CD4-positive, alpha-beta memory T cell (primary cell): Measurements from ENCODE around the gene ISYNA1. TPM values are rescaled to one million over a fixed set of nuclear protein-coding genes. Genes with fewer than 3 reads are reported as not detected.

ENCODE experiments used
- CTCF ChIA-PET: fragments of 350-600 bp; sonication (Branson Sonifier 250); formaldehyde crosslinking; loops from one replicate; lab custom pipeline; 2021; ENCODE audit warnings: inconsistent platforms; ENCODE audit not compliant: partially characterized antibody; lab: Charles Lee
- POLR2A ChIA-PET: fragments of 350-600 bp; sonication (Branson Sonifier 250); formaldehyde crosslinking; loops from one replicate; lab custom pipeline; 2021; ENCODE audit not compliant: partially characterized antibody; lab: Charles Lee
- DNase-seq, 5 donors: peaks; one replicate each; pipeline versions ENCODE4 v3.0.0 to v3.0.0-alpha.2; 2020 to 2022; ENCODE audit warnings: mixed read lengths in 1 of 5
- H3K27ac ChIP-seq: one replicate; pipeline ENCODE4 v1.7.0; 2013; ENCODE audit warnings: low read depth, low read length
- H3K27me3 ChIP-seq: 2 replicates; pipeline ENCODE4 v1.7.0; 2013; ENCODE audit warnings: mild to moderate bottlenecking, low read length, moderate library complexity; ENCODE audit not compliant: insufficient read depth
- H3K36me3 ChIP-seq: 2 replicates; pipeline ENCODE4 v1.7.0; 2013; ENCODE audit warnings: mild to moderate bottlenecking, low read length, moderate library complexity; ENCODE audit not compliant: insufficient read depth
- H3K4me1 ChIP-seq: 2 replicates; pipeline ENCODE4 v1.7.0; 2013; ENCODE audit warnings: mild to moderate bottlenecking, low read length, moderate library complexity; ENCODE audit not compliant: insufficient read depth
- H3K4me3 ChIP-seq, 2 donors: one replicate each; pipeline ENCODE4 v1.7.0; 2013; ENCODE audit warnings: low read length in 2 of 2, mild to moderate bottlenecking in 1 of 2
- H3K9me3 ChIP-seq, 2 donors: one replicate each; pipeline ENCODE4 v1.7.0; 2013; ENCODE audit warnings: low read length in 2 of 2, control low read depth in 1 of 2; ENCODE audit not compliant: control insufficient read depth in 1 of 2
- H3K27ac Mint-ChIP-seq, 7 donors: one replicate each; pipeline ENCODE4 v1.8.0; 2020 to 2021; ENCODE audit warnings: mixed read lengths in 7 of 7, mild to moderate bottlenecking in 6 of 7, inconsistent platforms in 3 of 7, moderate library complexity in 3 of 7
- H3K27me3 Mint-ChIP-seq, 2 donors: one replicate each; pipeline ENCODE4 v1.8.0; 2020 to 2021; ENCODE audit warnings: mixed read lengths in 2 of 2
- H3K36me3 Mint-ChIP-seq, 2 donors: one replicate each; pipeline ENCODE4 v1.8.0; 2020 to 2021; ENCODE audit warnings: mixed read lengths in 2 of 2, inconsistent platforms in 1 of 2, mild to moderate bottlenecking in 1 of 2
- H3K4me1 Mint-ChIP-seq, 4 donors: one replicate each; pipeline ENCODE4 v1.8.0; 2020 to 2021; ENCODE audit warnings: mixed read lengths in 4 of 4, mild to moderate bottlenecking in 1 of 4
- H3K4me3 Mint-ChIP-seq, 8 donors: one replicate each; pipeline ENCODE4 v1.8.0; 2020 to 2021; ENCODE audit warnings: mixed read lengths in 8 of 8, mild to moderate bottlenecking in 7 of 8, moderate library complexity in 6 of 8, inconsistent platforms in 3 of 8
- H3K9me3 Mint-ChIP-seq, 8 donors: one replicate each; pipeline ENCODE4 v1.8.0; 2020 to 2021; ENCODE audit warnings: mixed read lengths in 8 of 8, mild to moderate bottlenecking in 5 of 8, inconsistent platforms in 3 of 8, moderate library complexity in 1 of 8
- intact Hi-C: fragments of 100-400 bp; cut with micrococcal nuclease; formaldehyde crosslinking; loops from one replicate; pipeline ENCODE4 v1.15.1; 2023
- polyA plus RNA-seq, 2 donors: library from polyadenylated mRNA; unstranded; fragments of 300-500 nt; fragmentation: Illumina TruSeq; gene quantifications; one replicate each; pipeline ENCODE4 v1.2.3, GENCODE V29; 2021
- total RNA-seq, 2 experiments: library from RNA; stranded (reverse); gene quantifications; one replicate each; pipeline ENCODE4 v1.2.3, GENCODE V29; 2021

Gene ISYNA1
- total and polyA plus RNA-seq, 4 experiments from 2014 or later = 27.5 to 43.2 (median 36.7) TPM

GRCh38 chr19:18464646-18465045 is 26.7 kb upstream of the ISYNA1 start:
- DNase-seq = no peak
- Histone ChIP-seq H3K4me1 (peaks cover 17% of the 10 kb centered on the region), H3K4me3 (no peak overlapping the region), H3K27me3 (no peaks in the 10 kb centered on the region), H3K27ac (no peak overlapping the region), H3K9me3 (no peaks in the 10 kb centered on the region), H3K36me3 (peaks cover 34% of the 10 kb centered on the region)
- Mint-ChIP-seq H3K36me3 (peaks cover 8 to 37% of the 10 kb centered on the region in 2 donors), H3K27ac (peak overlapping the region in 2 of 7 donors; percentile 9 to 10), H3K27me3 (no peaks in the 10 kb centered on the region), H3K9me3 (peaks cover 0 to 1% (median 0%) of the 10 kb centered on the region in 8 donors), H3K4me1 (peaks cover 12 to 27% (median 14%) of the 10 kb centered on the region in 4 donors), H3K4me3 (no peak overlapping the region)
- POLR2A ChIA-PET = no interaction called here
- CTCF ChIA-PET = interaction anchor here (0.7 to 3.9 kb wide), 4 partner anchors 9 to 118 kb away, joined by 3 to 26 read pairs (median 3); no protein-coding TSS in a partner anchor
- intact Hi-C loops = no loop called here

GRCh38 chr19:18461471-18461870 is 23.5 kb upstream of the ISYNA1 start:
- no peak overlapping the region for H3K27ac ChIP-seq
- Mint-ChIP-seq H3K9me3 (peaks cover 0 to 1% (median 0%) of the 10 kb centered on the region in 8 donors), H3K27me3 (no peaks in the 10 kb centered on the region), H3K27ac (peak overlapping the region in 4 of 7 donors; percentile 31 to 86 (median 72)), H3K4me3 (no peak overlapping the region), H3K36me3 (peaks cover 8 to 58% of the 10 kb centered on the region in 2 donors), H3K4me1 (peaks cover 5 to 17% (median 7%) of the 10 kb centered on the region in 4 donors)
- H3K4me3 ChIP-seq = no peak overlapping the region
- intact Hi-C loops = no loop called here
- no peak for DNase-seq
- POLR2A ChIA-PET = interaction anchor here (0.6 to 1.3 kb wide), 5 partner anchors 13 to 406 kb away, joined by 3 to 4 read pairs (median 3); partner anchors contain the start of gene SSBP4
- no peaks in the 10 kb centered on the region for H3K9me3 ChIP-seq
- H3K4me1 ChIP-seq = no peaks in the 10 kb centered on the region
- H3K36me3 ChIP-seq = peaks cover 52% of the 10 kb centered on the region
- H3K27me3 ChIP-seq = no peaks in the 10 kb centered on the region
- CTCF ChIA-PET = interaction anchor here (0.6 to 3.9 kb wide), 24 partner anchors 9 to 385 kb away, joined by 3 to 26 read pairs (median 4); partner anchors contain the start of gene REX1BD

- Mint-ChIP-seq H3K4me3 (no peak overlapping the region), H3K27ac (no peak overlapping the region), H3K4me1 (peaks cover 5 to 17% (median 7%) of the 10 kb centered on the region in 4 donors), H3K9me3 (peaks cover 0 to 1% (median 0%) of the 10 kb centered on the region in 8 donors), H3K27me3 (no peaks in the 10 kb centered on the region), H3K36me3 (peaks cover 8 to 63% of the 10 kb centered on the region in 2 donors)
- no peak overlapping the region for H3K4me3 ChIP-seq
- peaks cover 56% of the 10 kb centered on the region for H3K36me3 ChIP-seq
- ChIA-PET CTCF (interaction anchor here (0.8 to 3.9 kb wide), 14 partner anchors 9 to 128 kb away, joined by 3 to 26 read pairs (median 4); partner anchors contain the start of gene REX1BD), POLR2A (no interaction called here)
- H3K9me3 ChIP-seq = no peaks in the 10 kb centered on the region
- no peaks in the 10 kb centered on the region for H3K27me3 ChIP-seq
- H3K27ac ChIP-seq = no peak overlapping the region
- no peaks in the 10 kb centered on the region for H3K4me1 ChIP-seq
- intact Hi-C loops = no loop called here
- DNase-seq = no peak
These were observed 23.0 kb upstream of the ISYNA1 start for GRCh38 chr19:18460900-18461299.

GRCh38 chr19:18457483-18458331 is 19.8 kb upstream of the ISYNA1 start:
- ChIA-PET CTCF (interaction anchor here (1.4 kb wide), 1 partner anchor 12 kb away, joined by 3 read pairs; no protein-coding TSS in a partner anchor), POLR2A (interaction anchor here (0.6 to 1.8 kb wide), 4 partner anchors 15 to 132 kb away, joined by 3 to 5 read pairs (median 4); partner anchors contain the start of gene REX1BD)
- H3K9me3 Mint-ChIP-seq = no peaks in the 10 kb centered on the region
- peaks cover 5 to 62% of the 10 kb centered on the region in 2 donors for H3K36me3 Mint-ChIP-seq
- H3K4me1 ChIP-seq = no peaks in the 10 kb centered on the region
- no peaks in the 10 kb centered on the region for H3K27me3 Mint-ChIP-seq
- H3K27ac ChIP-seq = no peak overlapping the region
- H3K36me3 ChIP-seq = peaks cover 43% of the 10 kb centered on the region
- peak overlapping the region in 1 of 7 donors; percentile 30 for H3K27ac Mint-ChIP-seq
- DNase-seq = no peak
- H3K4me3 Mint-ChIP-seq = no peak overlapping the region
- no peak overlapping the region for H3K4me3 ChIP-seq
- peaks cover 3 to 13% (median 7%) of the 10 kb centered on the region in 4 donors for H3K4me1 Mint-ChIP-seq
- intact Hi-C loops = no loop called here
- no peaks in the 10 kb centered on the region for H3K9me3 ChIP-seq
- H3K27me3 ChIP-seq = no peaks in the 10 kb centered on the region

- H3K36me3 ChIP-seq = peaks cover 43% of the 10 kb centered on the region
- H3K9me3 ChIP-seq = no peaks in the 10 kb centered on the region
- H3K4me1 ChIP-seq = no peaks in the 10 kb centered on the region
- peaks cover 1 to 11% (median 5%) of the 10 kb centered on the region in 4 donors for H3K4me1 Mint-ChIP-seq
- H3K4me3 ChIP-seq = no peak overlapping the region
- no peak for DNase-seq
- no peak overlapping the region for H3K27ac ChIP-seq
- no peak overlapping the region for H3K4me3 Mint-ChIP-seq
- no peaks in the 10 kb centered on the region for H3K9me3 Mint-ChIP-seq
- no peaks in the 10 kb centered on the region for H3K27me3 Mint-ChIP-seq
- CTCF ChIA-PET = interaction anchor here (0.5 kb wide), 1 partner anchor 509 kb away, joined by 3 read pairs; no protein-coding TSS in a partner anchor
- POLR2A ChIA-PET = interaction anchor here (0.5 to 1.8 kb wide), 3 partner anchors 9 to 132 kb away, joined by 3 to 5 read pairs (median 3); partner anchors contain the start of gene REX1BD
- intact Hi-C loops = no loop called here
- H3K27me3 ChIP-seq = no peaks in the 10 kb centered on the region
- peak overlapping the region in 2 of 7 donors; percentile 64 to 74 for H3K27ac Mint-ChIP-seq
- peaks cover 4 to 64% of the 10 kb centered on the region in 2 donors for H3K36me3 Mint-ChIP-seq
These were observed 19.0 kb upstream of the ISYNA1 start for GRCh38 chr19:18456974-18457373.

- peaks cover 0 to 7% (median under 1%) of the 10 kb centered on the region in 4 donors for H3K4me1 Mint-ChIP-seq
- no peak overlapping the region for H3K4me3 Mint-ChIP-seq
- peaks cover 2% of the 10 kb centered on the region for H3K4me1 ChIP-seq
- peaks cover 36% of the 10 kb centered on the region for H3K36me3 ChIP-seq
- peak overlapping the region in 5 of 7 donors; percentile 46 to 79 (median 73) for H3K27ac Mint-ChIP-seq
- no peaks in the 10 kb centered on the region for H3K9me3 Mint-ChIP-seq
- H3K27ac ChIP-seq = no peak overlapping the region
- DNase-seq = no peak
- ChIA-PET CTCF (interaction anchor here (0.5 kb wide), 1 partner anchor 510 kb away, joined by 3 read pairs; no protein-coding TSS in a partner anchor), POLR2A (interaction anchor here (0.5 to 1.8 kb wide), 2 partner anchors 8 to 132 kb away, joined by 3 to 5 read pairs; partner anchors contain the start of gene REX1BD)
- intact Hi-C loops = no loop called here
- no peak overlapping the region for H3K4me3 ChIP-seq
- H3K9me3 ChIP-seq = no peaks in the 10 kb centered on the region
- H3K27me3 Mint-ChIP-seq = no peaks in the 10 kb centered on the region
- H3K36me3 Mint-ChIP-seq = peaks cover 0 to 57% of the 10 kb centered on the region in 2 donors
- H3K27me3 ChIP-seq = no peaks in the 10 kb centered on the region
These were observed 18.3 kb upstream of the ISYNA1 start for GRCh38 chr19:18456279-18456678.
